Vagina (tissue), 2 donors: Measurements from ENCODE around the gene SETD5. TPM values are rescaled to one million over a fixed set of nuclear protein-coding genes. Genes with fewer than 3 reads are reported as not detected.

ENCODE experiments used
- DNase-seq, 2 donors: peaks; one replicate each; pipeline ENCODE4 v3.0.0-alpha.2; 2017; ENCODE audit errors: extremely low spot score in 2 of 2
- H3K27ac ChIP-seq: fragments of 200-600 bp; sonication (generic); one replicate; pipeline ENCODE4 v1.5.1; 2019
- H3K27me3 ChIP-seq: fragments of 200-600 bp; sonication (generic); one replicate; pipeline ENCODE4 v1.5.1; 2019
- H3K36me3 ChIP-seq, 2 donors: fragments of 200-600 bp; sonication (generic); one replicate each; pipeline ENCODE4 v1.5.1; 2017 to 2019
- H3K4me1 ChIP-seq: fragments of 200-600 bp; sonication (generic); one replicate; pipeline ENCODE4 v1.5.1; 2019
- H3K4me3 ChIP-seq, 2 donors: fragments of 200-600 bp; sonication (generic); 1 replicate in 1 of 2; 2 replicates in 1 of 2; pipeline ENCODE4 v1.5.1; 2016 to 2019
- H3K9me3 ChIP-seq: fragments of 200-600 bp; sonication (generic); one replicate; pipeline ENCODE4 v1.5.1; 2019
- POLR2A ChIP-seq, 2 donors: fragments of 450-650 bp; IDR thresholded peaks; one replicate each; pipeline ENCODE4 v1.6.1; 2017; ENCODE audit warnings: antibody characterized with exemption in 2 of 2, mild to moderate bottlenecking in 2 of 2, moderate library complexity in 2 of 2
- POLR2AphosphoS5 ChIP-seq, 2 donors: sonication (generic); formaldehyde crosslinking; IDR thresholded peaks; one replicate each; pipeline ENCODE4 v1.9.0; 2017; ENCODE audit warnings: antibody characterized with exemption in 2 of 2, mild to moderate bottlenecking in 2 of 2, low read depth in 1 of 2; ENCODE audit not compliant: insufficient read depth in 1 of 2
- intact Hi-C: fragments of 100-400 bp; cut with DNase I; formaldehyde crosslinking; loops from one replicate; pipeline ENCODE4 v1.15.1; 2023
- total RNA-seq: library from RNA; depleted of rRNA; stranded (reverse); fragments of >200 nt; gene quantifications from one replicate; pipeline ENCODE4 v1.2.3, GENCODE V29; 2016
- TF ChIP-seq, protein P1 (sequence below), 3 experiments: fragments of 450-650 bp in 2 of 3; fragments of 200-600 bp in 1 of 3; sonication (generic) in 1 of 3; IDR thresholded peaks; one replicate each; pipeline ENCODE4 v1.5.1; 2017 to 2019; ENCODE audit warnings: antibody characterized with exemption in 3 of 3, mild to moderate bottlenecking in 2 of 3, moderate library complexity in 2 of 3

Gene SETD5
- total RNA-seq, 1 donor from 2014 or later = 110 TPM

DNA sequence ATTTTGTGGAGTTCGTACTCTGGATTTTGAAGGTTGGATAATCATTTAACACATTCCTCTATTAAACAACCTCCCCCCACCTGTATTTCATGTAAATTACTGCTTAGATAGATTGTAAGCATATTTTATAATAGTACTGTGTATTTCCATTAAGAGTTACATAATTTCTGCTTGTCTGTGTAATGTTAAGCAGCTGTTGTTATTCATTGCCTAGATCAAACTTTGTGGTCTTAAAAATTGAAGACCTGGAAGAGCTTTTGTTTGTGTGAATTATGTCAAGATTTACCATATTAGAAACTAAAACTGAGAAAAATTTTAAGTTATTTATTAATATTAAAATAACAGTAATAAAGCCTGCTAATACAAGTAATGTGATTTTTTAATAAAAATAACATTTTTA is 11.1 kb downstream of the SETD5 start:
- TF ChIP-seq POLR2A (IDR thresholded peaks at IDR 0.05) (no peak), POLR2AphosphoS5 (IDR thresholded peaks at IDR 0.05; ENCODE audit: insufficient read depth in 1 of 2, low read depth in 1 of 2) (no peak)
- TF ChIP-seq, protein P1, sequence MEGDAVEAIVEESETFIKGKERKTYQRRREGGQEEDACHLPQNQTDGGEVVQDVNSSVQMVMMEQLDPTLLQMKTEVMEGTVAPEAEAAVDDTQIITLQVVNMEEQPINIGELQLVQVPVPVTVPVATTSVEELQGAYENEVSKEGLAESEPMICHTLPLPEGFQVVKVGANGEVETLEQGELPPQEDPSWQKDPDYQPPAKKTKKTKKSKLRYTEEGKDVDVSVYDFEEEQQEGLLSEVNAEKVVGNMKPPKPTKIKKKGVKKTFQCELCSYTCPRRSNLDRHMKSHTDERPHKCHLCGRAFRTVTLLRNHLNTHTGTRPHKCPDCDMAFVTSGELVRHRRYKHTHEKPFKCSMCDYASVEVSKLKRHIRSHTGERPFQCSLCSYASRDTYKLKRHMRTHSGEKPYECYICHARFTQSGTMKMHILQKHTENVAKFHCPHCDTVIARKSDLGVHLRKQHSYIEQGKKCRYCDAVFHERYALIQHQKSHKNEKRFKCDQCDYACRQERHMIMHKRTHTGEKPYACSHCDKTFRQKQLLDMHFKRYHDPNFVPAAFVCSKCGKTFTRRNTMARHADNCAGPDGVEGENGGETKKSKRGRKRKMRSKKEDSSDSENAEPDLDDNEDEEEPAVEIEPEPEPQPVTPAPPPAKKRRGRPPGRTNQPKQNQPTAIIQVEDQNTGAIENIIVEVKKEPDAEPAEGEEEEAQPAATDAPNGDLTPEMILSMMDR (IDR thresholded peaks at IDR 0.05) = no peak
- DNase-seq = no peak
- H3K4me3 ChIP-seq = no peak overlapping the region
- intact Hi-C loops = no loop called here
- H3K9me3 ChIP-seq = no peaks in the 10 kb centered on the region
- peaks cover 100% of the 10 kb centered on the region for H3K4me1 ChIP-seq
- H3K27me3 ChIP-seq = no peaks in the 10 kb centered on the region
- no peak overlapping the region for H3K27ac ChIP-seq
- H3K36me3 ChIP-seq = no peaks in the 10 kb centered on the region

DNA sequence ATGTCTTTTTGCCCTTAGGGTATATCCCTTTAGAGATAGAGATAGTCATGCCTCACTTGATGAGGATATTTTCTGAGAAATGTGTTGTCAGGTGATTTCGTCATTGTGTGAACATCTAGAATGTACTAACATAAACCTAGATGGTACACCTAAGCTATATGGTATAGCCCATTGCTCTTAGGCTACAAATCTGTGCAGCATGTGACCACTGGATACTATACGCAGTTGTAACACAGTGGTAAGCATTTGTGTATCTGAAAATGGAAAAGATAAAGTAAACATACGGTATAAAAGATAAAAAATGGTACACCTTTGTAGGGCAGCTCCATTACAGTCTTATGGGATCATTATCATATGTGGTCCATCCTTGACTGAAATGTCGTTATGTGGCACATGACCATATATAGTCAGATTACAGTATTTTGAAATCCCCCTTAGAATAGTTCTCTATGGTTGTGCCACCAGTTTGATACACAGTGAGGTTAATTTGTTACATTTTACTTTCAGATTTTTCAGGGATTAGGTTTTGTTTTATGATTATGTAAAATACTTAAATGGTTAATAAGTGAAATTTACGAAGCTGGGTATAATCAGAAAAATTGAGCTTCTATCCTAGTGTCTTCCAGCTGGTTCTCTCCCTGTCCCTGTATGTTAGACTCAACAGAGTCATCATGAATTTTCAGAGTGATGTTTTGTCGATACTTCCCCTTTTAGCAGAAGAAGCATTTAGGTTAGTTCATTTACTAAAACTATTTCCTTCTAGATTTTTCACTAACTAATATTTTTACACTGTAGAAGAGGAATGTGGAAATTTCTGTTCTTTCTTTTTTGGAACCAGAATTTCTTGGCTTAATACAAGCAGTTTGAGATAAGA is 12.8 kb downstream of the SETD5 start:
- H3K27me3 ChIP-seq = no peaks in the 10 kb centered on the region
- H3K4me3 ChIP-seq = no peak overlapping the region
- peaks cover 98% of the 10 kb centered on the region for H3K4me1 ChIP-seq
- H3K27ac ChIP-seq = no peak overlapping the region
- no peak for DNase-seq
- no peaks in the 10 kb centered on the region for H3K36me3 ChIP-seq
- no peak for TF ChIP-seq POLR2A (IDR thresholded peaks at IDR 0.05)
- TF ChIP-seq, protein P1 (IDR thresholded peaks at IDR 0.05) = no peak
- TF ChIP-seq POLR2AphosphoS5 (IDR thresholded peaks at IDR 0.05; ENCODE audit: insufficient read depth in 1 of 2, low read depth in 1 of 2) = no peak
- intact Hi-C loops = no loop called here
- no peaks in the 10 kb centered on the region for H3K9me3 ChIP-seq

DNA sequence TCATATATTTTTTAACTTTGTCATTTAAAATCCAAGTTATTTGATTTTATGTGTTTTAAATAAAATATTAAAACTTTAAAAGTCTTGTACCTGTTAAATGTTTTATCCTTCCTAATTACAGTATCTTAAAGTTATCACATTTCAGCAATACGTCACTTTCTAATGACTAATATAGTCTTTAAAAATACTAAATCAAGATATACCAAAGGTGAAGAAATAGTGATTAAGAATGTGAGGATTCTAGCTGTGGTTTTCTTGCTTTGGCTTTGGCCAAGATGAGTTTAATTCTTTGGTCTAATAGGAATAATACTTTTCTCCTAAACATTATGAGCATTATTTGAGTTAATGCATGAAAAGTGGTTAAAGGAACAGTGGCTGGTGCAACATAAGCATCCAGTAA is 13.9 kb downstream of the SETD5 start:
- H3K4me3 ChIP-seq = no peak overlapping the region
- H3K36me3 ChIP-seq = no peaks in the 10 kb centered on the region
- no peak for DNase-seq
- TF ChIP-seq, protein P1 (IDR thresholded peaks at IDR 0.05) = no peak
- no peak for TF ChIP-seq POLR2A (IDR thresholded peaks at IDR 0.05)
- TF ChIP-seq POLR2AphosphoS5 (IDR thresholded peaks at IDR 0.05; ENCODE audit: insufficient read depth in 1 of 2, low read depth in 1 of 2) = no peak
- no peaks in the 10 kb centered on the region for H3K9me3 ChIP-seq
- no peak overlapping the region for H3K27ac ChIP-seq
- intact Hi-C loops = no loop called here
- H3K4me1 ChIP-seq = peaks cover 97% of the 10 kb centered on the region
- no peaks in the 10 kb centered on the region for H3K27me3 ChIP-seq

DNA sequence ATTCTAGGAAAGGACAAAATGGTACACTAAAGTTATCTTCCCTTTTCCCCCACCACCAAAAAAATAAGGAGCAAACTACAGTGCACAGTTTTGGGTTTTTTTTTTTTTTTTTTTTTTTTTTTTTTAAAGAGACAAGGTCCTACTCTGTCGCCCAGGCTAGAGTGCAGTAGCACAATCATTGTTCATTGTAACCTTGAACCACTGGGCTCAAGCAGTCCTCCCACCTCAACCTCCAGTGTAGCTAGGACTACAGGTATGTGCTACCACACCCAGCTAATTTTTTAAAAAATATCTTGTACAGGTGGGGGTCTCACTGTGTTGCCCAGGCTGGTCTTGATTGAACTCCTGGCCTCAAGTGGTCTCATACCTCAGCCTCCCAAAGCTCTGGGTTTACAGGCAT is 14.9 kb downstream of the SETD5 start:
- H3K4me1 ChIP-seq = peaks cover 97% of the 10 kb centered on the region
- no peaks in the 10 kb centered on the region for H3K9me3 ChIP-seq
- H3K4me3 ChIP-seq = no peak overlapping the region
- intact Hi-C loops = no loop called here
- no peaks in the 10 kb centered on the region for H3K27me3 ChIP-seq
- H3K36me3 ChIP-seq = no peaks in the 10 kb centered on the region
- TF ChIP-seq POLR2AphosphoS5 (IDR thresholded peaks at IDR 0.05; ENCODE audit: insufficient read depth in 1 of 2, low read depth in 1 of 2) (no peak), POLR2A (IDR thresholded peaks at IDR 0.05) (no peak)
- TF ChIP-seq, protein P1 (IDR thresholded peaks at IDR 0.05) = no peak
- H3K27ac ChIP-seq = no peak overlapping the region
- no peak for DNase-seq

DNA sequence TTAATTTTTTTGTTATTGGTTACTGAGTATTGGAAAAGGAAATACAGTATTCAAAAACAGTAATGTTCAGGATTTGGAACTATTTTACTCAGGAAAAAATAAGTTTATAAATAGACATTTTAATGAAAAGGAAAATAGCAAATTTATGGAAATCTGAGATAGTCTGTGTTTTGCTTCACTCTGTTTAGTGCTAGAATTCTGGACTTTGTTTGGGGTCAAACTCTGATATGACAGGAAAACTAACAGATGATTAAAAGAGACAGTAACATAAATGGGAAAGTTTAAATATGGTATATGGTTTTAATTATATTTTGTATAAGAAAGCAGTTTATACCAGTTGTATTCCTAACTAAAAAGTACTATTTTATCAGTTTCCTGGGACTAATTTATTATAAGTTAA is 17.4 kb downstream of the SETD5 start:
- Histone ChIP-seq H3K4me1 (peaks cover 90% of the 10 kb centered on the region), H3K9me3 (no peaks in the 10 kb centered on the region), H3K4me3 (no peak overlapping the region), H3K27ac (no peak overlapping the region), H3K27me3 (no peaks in the 10 kb centered on the region), H3K36me3 (no peaks in the 10 kb centered on the region)
- no peak for DNase-seq
- intact Hi-C loops = no loop called here
- TF ChIP-seq, protein P1 (IDR thresholded peaks at IDR 0.05) = no peak
- no peak for TF ChIP-seq POLR2AphosphoS5 (IDR thresholded peaks at IDR 0.05; ENCODE audit: insufficient read depth in 1 of 2, low read depth in 1 of 2)
- TF ChIP-seq POLR2A (IDR thresholded peaks at IDR 0.05) = no peak
